GM10847 (cell line): ENCODE measurements around the gene MUC6.

Experiments used
- POLR2A ChIP-seq: IDR thresholded peaks from 2 replicates; pipeline ENCODE4 v1.6.1; 2011; ENCODE audit not compliant: insufficient read length; ENCODE audit errors: extremely low read depth

MUC6 gene

DNA sequence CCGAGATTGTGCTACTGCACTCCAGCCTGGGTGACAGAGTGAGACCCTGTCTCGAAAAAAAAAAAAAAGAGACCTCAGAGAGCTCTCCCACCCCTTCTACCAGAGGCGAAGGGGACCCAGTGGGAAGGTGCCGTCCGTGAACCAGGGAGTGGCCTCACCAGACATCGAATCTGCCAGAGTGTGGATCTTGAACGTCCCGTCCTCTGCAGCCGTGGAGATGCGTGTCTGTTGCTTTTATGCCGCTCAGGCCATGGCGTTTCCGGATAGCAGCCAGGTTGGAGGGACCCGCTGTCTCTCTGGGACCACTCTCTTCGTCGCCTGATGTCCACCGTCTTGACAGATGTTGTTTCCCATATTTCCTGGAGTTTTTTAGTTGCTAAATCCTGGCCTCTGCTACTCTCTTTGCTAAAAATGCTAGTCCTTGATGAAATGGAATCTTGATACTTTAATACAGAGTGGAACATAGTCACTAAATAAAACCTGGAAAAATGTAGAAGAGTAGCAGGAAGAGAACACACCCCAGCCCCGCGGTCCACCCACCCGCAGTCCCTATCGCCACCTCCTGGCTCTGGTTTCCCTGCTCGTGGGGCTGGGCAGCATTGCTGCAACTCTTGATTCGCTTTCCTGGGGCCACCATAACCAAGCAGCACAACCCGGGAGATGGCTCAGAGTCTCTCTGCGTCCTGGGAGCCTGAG lies 12.0 kb upstream of the MUC6 start:
- TF ChIP-seq POLR2A, result no peak

- TF ChIP-seq POLR2A, result no peak
Measured at GRCh38 chr11:1047595-1048156, 11.2 kb upstream of the MUC6 start.

DNA sequence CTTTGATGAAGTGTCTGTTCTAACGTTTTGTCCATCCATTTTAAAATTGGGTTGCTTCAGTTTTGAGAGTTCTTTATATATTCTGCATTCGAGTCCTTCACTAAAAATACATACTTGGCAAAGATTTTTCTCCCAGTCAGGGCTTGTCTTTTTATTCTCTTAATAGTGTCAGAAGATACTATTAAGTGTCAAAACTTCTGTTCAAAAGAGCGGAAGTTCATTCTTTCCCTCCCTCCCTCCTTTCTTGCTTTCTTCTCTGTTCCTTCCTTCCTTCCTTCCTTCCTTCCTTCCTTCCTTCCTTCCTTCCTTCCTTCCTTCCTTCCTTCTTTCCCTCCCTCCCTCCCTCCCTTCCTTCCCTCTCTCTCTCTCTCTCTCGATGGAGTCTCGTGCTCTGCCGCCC lies 7.6 kb upstream of the MUC6 start:
- no peak for TF ChIP-seq POLR2A

- TF ChIP-seq POLR2A, result no peak
Measured at GRCh38 chr11:1043563-1044096, 7.1 kb upstream of the MUC6 start.

DNA sequence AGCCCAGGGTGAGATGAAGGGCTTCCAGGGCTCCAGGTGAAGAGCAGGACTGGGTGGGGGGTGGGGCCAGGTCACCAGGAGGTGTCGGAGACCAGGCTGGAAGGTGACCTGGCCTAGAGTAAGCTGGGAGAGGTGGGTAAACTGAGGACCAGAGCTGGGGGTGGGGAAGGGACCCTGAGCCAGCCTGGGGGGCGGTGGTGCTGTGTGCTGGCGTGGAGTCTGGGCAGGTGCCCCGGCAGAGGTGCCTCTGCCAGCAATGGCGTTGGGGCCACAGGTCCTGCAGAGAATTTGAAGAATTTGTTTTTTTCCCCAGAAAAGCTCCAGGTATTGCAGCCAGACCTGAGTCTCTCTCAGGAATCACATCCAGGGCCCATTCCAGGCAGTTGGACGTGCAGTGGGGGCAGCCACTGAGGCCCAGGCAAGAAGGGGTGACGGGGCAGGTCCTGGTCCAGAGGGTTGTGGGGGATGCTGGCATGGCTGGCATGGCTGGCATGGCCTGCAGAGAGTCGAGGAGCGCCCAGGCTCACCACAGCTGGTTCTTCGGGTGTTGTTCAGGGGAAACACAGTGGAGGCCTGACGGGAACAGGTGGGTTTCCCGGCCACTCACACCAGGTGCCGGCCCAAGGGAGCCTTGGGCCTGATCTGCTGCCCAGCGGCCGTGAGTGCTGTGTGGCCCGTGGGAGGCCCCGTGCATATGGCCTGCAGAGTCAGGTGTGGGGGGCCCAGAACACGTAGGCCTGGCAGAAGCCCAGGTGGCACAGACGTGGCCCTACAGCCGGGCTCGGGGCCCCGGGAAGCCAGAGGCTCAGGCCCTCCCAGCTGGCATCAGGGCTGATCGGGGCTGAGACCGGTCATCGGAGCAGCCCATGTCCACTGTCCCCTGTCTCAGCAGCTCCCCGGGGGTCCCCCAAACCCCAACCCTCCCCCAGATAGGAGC lies 6.4 kb upstream of the MUC6 start:
- no peak for TF ChIP-seq POLR2A

DNA sequence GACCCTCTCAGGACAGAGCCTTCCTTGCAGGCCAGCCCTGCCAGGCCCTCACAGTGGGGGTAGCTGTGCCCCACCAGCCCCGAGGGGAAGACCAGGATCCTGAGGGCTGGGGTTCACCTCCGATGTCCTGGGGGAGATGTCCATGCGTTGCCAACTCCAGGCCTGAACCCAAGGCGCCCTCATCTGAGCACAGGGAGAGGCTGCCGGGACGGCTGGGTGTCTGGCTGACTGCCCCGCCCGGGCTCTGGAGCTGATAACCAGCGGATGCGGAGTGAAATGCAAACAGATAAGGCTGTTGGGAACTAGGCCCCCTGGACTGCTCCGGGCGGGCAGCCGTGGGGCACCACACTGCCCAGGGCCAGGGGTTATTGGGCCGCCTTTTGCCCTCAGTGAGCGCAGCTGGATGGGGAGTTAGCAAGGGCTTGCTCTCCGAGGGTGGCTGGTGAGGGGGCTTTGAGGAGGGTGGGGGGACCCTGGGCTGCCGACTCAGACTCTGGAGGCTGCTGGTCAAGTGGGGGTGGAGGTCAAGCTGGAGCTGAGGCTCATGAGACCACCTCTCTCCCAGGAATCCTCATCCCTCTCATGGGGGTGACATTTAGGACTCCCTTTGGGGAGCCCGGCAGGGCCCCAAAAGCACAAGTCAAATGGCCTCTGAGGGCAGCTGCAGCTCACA lies 5.6 kb upstream of the MUC6 start:
- TF ChIP-seq POLR2A, result no peak

DNA sequence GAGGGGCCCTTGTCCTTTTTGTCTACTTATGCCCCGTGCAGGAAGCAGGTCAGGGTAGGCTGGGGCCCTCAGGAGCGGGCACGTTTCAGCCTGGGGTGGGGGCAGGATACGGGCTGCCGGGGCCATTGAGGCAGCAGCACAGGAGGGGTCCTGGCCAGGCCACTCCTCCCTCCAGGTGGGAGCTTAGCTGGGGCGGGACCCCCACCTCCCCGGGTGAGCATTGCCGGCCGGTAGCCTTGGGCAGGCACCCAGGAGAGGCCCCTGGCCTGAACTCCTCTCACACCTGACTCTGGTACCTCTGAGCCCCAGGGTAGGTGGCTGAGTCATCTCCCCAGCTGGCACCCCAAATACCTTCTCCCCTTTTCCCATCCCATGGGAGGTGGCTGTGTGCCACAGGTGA lies 5.0 kb upstream of the MUC6 start:
- TF ChIP-seq POLR2A, result no peak

DNA sequence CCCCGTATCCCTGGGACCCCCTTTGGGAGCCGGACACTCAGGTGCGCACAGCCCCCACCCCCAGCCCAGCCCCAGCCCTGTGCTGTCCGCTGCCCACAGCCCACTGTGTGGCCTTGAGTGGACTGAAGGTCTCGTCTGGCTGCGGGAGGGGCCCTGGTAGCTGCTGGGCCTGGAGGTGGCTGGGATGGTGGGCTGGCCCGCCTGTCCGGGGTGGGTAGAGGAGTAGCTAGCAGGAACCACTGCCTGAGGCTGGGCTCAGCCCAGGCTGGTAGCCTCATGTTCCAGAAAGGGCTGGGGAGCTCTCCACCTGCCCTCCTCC lies 4.6 kb upstream of the MUC6 start:
- TF ChIP-seq POLR2A, result no peak

- no peak for TF ChIP-seq POLR2A
Measured at GRCh38 chr11:1040428-1041148, 4.1 kb upstream of the MUC6 start.

GRCh38 chr11:1039481-1040427 lies 3.2 kb upstream of the MUC6 start:
- TF ChIP-seq POLR2A, result no peak

DNA sequence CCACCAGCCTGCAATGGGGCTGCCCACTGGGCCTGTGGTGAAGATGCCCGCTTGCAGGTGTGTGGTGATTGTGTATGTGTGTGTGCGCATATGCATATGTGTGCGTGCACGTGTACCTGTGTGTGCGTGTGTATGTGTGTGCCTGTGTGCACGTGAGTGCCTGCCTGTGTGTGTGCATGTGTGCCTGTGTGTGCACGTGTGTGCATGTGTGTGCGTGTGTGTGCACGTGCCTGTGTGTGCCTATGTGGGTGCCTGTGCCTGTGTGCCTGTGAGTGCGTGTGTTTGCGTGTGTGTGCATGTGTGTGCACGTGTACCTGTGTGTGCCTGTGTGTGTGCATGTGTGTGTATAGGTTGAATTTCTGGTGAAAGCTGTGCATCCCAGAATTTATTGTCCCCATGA lies 2.4 kb upstream of the MUC6 start:
- TF ChIP-seq POLR2A, result no peak

DNA sequence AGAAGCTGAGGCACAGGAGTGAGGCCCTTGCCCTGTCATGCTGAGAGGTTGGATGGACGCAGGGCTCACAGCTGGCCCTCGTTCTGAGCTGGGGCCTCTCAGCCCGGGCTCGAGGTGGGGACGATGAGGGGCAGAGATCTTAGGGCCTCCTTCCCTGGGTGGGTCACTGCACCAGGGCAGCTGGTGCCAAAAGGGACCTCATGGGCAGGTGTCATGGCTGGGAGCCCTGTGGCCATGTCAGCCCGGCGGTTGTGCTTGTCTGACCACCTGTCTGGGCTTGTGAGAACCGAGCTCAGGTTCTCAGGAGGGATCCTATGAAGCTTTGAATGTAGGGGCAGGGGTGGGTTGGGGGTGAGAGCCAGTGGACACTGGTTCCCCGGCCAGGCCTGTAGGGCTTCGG lies 1.8 kb upstream of the MUC6 start:
- TF ChIP-seq POLR2A, result no peak

GRCh38 chr11:1037506-1038055 lies 1.1 kb upstream of the MUC6 start:
- no peak for TF ChIP-seq POLR2A

- TF ChIP-seq POLR2A, result no peak
Measured at GRCh38 chr11:1036931-1037330, 413 bp upstream of the MUC6 start.
